ENCODE results near the gene HERC6. TPM values are rescaled to one million over a fixed set of nuclear protein-coding genes. Genes with fewer than 3 reads are reported as not detected.

The HERC6 gene
- total RNA-seq, 4 donors from 2014 or later: 0.46 to 8.8 (median 4.3) TPM

- intact Hi-C loops (cut with DNase I; ENCODE audit: low total_unique reads): no loop called here
- DNase-seq (ENCODE audit: low spot score in 2 of 2): no peak
- 93% methylated on average over 2 of the region's 2 CpGs for WGBS, 2 donors
- no peak for TF ChIP-seq POLR2A (IDR thresholded peaks at IDR 0.05)
- TF ChIP-seq, protein P1, sequence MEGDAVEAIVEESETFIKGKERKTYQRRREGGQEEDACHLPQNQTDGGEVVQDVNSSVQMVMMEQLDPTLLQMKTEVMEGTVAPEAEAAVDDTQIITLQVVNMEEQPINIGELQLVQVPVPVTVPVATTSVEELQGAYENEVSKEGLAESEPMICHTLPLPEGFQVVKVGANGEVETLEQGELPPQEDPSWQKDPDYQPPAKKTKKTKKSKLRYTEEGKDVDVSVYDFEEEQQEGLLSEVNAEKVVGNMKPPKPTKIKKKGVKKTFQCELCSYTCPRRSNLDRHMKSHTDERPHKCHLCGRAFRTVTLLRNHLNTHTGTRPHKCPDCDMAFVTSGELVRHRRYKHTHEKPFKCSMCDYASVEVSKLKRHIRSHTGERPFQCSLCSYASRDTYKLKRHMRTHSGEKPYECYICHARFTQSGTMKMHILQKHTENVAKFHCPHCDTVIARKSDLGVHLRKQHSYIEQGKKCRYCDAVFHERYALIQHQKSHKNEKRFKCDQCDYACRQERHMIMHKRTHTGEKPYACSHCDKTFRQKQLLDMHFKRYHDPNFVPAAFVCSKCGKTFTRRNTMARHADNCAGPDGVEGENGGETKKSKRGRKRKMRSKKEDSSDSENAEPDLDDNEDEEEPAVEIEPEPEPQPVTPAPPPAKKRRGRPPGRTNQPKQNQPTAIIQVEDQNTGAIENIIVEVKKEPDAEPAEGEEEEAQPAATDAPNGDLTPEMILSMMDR (IDR thresholded peaks at IDR 0.05): no peak
- H3K4me3 ChIP-seq (ENCODE audit: low read depth, poor library complexity, severe bottlenecking): no peak overlapping the region
Observed at GRCh38 chr4:88409206-88409605, 30.6 kb downstream of the HERC6 start.

DNA sequence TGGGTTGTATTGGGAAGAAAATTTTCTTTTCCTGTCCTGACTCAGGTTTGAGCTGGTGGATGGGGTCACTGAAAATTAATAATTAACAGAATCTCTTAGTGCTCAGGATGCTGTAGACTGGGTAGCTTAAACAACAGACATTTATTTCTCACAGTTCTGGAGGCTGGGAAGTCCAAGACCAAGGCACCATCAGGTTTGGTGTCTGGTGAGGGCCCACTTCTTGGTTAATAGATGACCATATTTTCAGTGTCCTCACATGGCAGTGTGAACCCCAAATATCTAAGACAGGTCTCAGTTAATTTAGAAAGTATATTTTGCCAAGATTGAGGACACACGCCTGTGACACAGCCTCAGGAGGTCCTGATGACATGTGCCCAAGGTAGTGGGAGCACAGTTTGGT is 31.1 kb downstream of the HERC6 start:
- TF ChIP-seq POLR2A (IDR thresholded peaks at IDR 0.05): no peak
- TF ChIP-seq, protein P1 (IDR thresholded peaks at IDR 0.05): no peak
- intact Hi-C loops (cut with DNase I; ENCODE audit: low total_unique reads): no loop called here
- DNase-seq (ENCODE audit: low spot score in 2 of 2): no peak
- no peak overlapping the region for H3K4me3 ChIP-seq (ENCODE audit: low read depth, poor library complexity, severe bottlenecking)
- WGBS, 2 donors: 94 to 100% methylated on average over 1 of the region's 1 CpG

- H3K4me3 ChIP-seq (ENCODE audit: low read depth, poor library complexity, severe bottlenecking): no peak overlapping the region
- TF ChIP-seq, protein P1 (IDR thresholded peaks at IDR 0.05): no peak
- TF ChIP-seq POLR2A (IDR thresholded peaks at IDR 0.05): no peak
- intact Hi-C loops (cut with DNase I; ENCODE audit: low total_unique reads): no loop called here
- WGBS, 2 donors: 93 to 95% methylated on average over 3 of the region's 3 CpGs
- no peak for DNase-seq (ENCODE audit: low spot score in 2 of 2)
Observed at GRCh38 chr4:88411491-88412096, 32.9 kb downstream of the HERC6 start.

DNA sequence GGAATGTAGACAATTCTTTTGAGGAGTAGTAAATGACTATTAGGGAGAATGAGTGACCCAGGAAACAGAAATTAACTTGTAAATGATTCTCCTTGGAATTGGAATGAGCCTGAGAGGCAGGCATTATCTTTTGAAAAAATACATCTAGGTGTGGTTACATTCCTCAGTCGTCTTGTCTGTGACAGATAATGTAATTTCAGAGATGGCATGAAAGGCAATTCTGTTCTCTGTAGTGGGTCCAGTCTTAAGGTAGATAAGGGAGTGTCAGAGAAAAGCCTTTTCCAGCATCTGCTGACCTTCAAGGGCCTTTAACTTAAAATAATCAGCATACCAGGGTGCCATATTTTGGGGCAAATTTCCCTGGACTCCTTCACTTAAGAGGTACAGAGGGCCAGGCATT is 35.1 kb downstream of the HERC6 start:
- TF ChIP-seq POLR2A (IDR thresholded peaks at IDR 0.05): no peak
- TF ChIP-seq, protein P1 (IDR thresholded peaks at IDR 0.05): no peak
- intact Hi-C loops (cut with DNase I; ENCODE audit: low total_unique reads): no loop called here
- no peak overlapping the region for H3K4me3 ChIP-seq (ENCODE audit: low read depth, poor library complexity, severe bottlenecking)
- WGBS, 2 donors: 60 to 62% methylated on average over 1 of the region's 1 CpG
- DNase-seq (ENCODE audit: low spot score in 2 of 2): no peak

GRCh38 chr4:88414755-88415154 is 36.1 kb downstream of the HERC6 start:
- no peak for TF ChIP-seq POLR2A (IDR thresholded peaks at IDR 0.05)
- TF ChIP-seq, protein P1 (IDR thresholded peaks at IDR 0.05): no peak
- intact Hi-C loops (cut with DNase I; ENCODE audit: low total_unique reads): no loop called here
- 82 to 93% methylated on average over 4 of the region's 4 CpGs for WGBS, 2 donors
- no peak overlapping the region for H3K4me3 ChIP-seq (ENCODE audit: low read depth, poor library complexity, severe bottlenecking)
- DNase-seq (ENCODE audit: low spot score in 2 of 2): no peak

GRCh38 chr4:88415982-88416381 is 37.3 kb downstream of the HERC6 start:
- no peak for DNase-seq (ENCODE audit: low spot score in 2 of 2)
- WGBS, 2 donors: 80 to 87% methylated on average over 2 of the region's 2 CpGs
- intact Hi-C loops (cut with DNase I; ENCODE audit: low total_unique reads): no loop called here
- no peak overlapping the region for H3K4me3 ChIP-seq (ENCODE audit: low read depth, poor library complexity, severe bottlenecking)
- no peak for TF ChIP-seq POLR2A (IDR thresholded peaks at IDR 0.05)
- TF ChIP-seq, protein P1 (IDR thresholded peaks at IDR 0.05): no peak
